Aorta (tissue), 5 donors: Measurements from ENCODE around the gene ZNF593. TPM values are rescaled to one million over a fixed set of nuclear protein-coding genes. Genes with fewer than 3 reads are reported as not detected.

Experiments used
- ATAC-seq: fragments of 200-7000 bp; cut with Tn5 transposase; one replicate; pipeline ENCODE4 v1.9.1; 2022; ENCODE audit warnings: moderate library complexity; ENCODE audit not compliant: low FRiP score
- DNase-seq, 2 donors: peaks; one replicate each; pipeline ENCODE4 v3.0.0-alpha.2; 2020
- H3K27ac ChIP-seq, 2 donors: one replicate each; pipeline ENCODE4 v1.5.1; 2013; ENCODE audit warnings: low read length in 2 of 2, mild to moderate bottlenecking in 2 of 2, moderate library complexity in 2 of 2, control low read depth in 1 of 2, inconsistent platforms in 1 of 2, low read depth in 1 of 2
- H3K27me3 ChIP-seq, 2 donors: one replicate each; pipeline ENCODE4 v1.6.1; 2013; ENCODE audit warnings: control low read depth in 1 of 2, low read length in 1 of 2, mild to moderate bottlenecking in 1 of 2, moderate library complexity in 1 of 2; ENCODE audit not compliant: insufficient read depth in 2 of 2, control insufficient read depth in 1 of 2
- H3K36me3 ChIP-seq, 2 donors: one replicate each; pipeline ENCODE4 v1.6.1; 2013; ENCODE audit warnings: control low read depth in 1 of 2, low read length in 1 of 2, mild to moderate bottlenecking in 1 of 2; ENCODE audit not compliant: insufficient read depth in 2 of 2, control insufficient read depth in 1 of 2
- H3K4me1 ChIP-seq, 2 donors: one replicate each; pipeline ENCODE4 v1.6.1; 2013; ENCODE audit warnings: low read length in 2 of 2, control low read depth in 1 of 2, mild to moderate bottlenecking in 1 of 2, moderate library complexity in 1 of 2; ENCODE audit not compliant: insufficient read depth in 2 of 2, control insufficient read depth in 1 of 2
- H3K4me3 ChIP-seq, 2 donors: one replicate each; pipeline ENCODE4 v1.5.1; 2013; ENCODE audit warnings: low read length in 2 of 2, control low read depth in 1 of 2, mild to moderate bottlenecking in 1 of 2
- H3K9me3 ChIP-seq: one replicate; pipeline ENCODE4 v1.6.1; 2013; ENCODE audit warnings: mild to moderate bottlenecking, low read length; ENCODE audit not compliant: control insufficient read depth
- WGBS, 2 donors: extraction: QIAGEN DNeasy Blood & Tissue Kit; methylation state at CpG; one replicate each; pipeline ENCODE4 v1.1.7; 2013; 5-methylcytosine and 5-hydroxymethylcytosine counted together
- intact Hi-C, 2 donors: fragments of 100-400 bp; cut with DNase I; formaldehyde crosslinking; loops; one replicate each; pipeline versions ENCODE4 v1.14.2 to v1.15.0; 2022
- polyA plus RNA-seq, 2 donors: library from polyadenylated mRNA; stranded (reverse); fragments of 200-250 nt; gene quantifications; one replicate each; pipeline ENCODE4 v1.2.3, GENCODE V29; 2013
- total RNA-seq, 2 donors: library from RNA; stranded (reverse); fragmentation: NEBNext Ultra II Directional; extraction: Animal tissue kit (Norgen Biotek cat#: 25700); gene quantifications; one replicate each; pipeline ENCODE4 v1.2.1, GENCODE V29; 2021
- donor health status: healthy with polysubstance abuse.
- donor health status: Bipolar disorder and iron deficiency.
- donor health status: DM: no; HTN: no; CAD: no.
- donor health status: DM: no; HTN: no; CAD: no.
- donor health status: DM: yes; HTN: yes; CAD: no.

ZNF593 gene
- total and polyA plus RNA-seq, 4 donors, result 13.4 to 48.6 (median 23.9) TPM

DNA sequence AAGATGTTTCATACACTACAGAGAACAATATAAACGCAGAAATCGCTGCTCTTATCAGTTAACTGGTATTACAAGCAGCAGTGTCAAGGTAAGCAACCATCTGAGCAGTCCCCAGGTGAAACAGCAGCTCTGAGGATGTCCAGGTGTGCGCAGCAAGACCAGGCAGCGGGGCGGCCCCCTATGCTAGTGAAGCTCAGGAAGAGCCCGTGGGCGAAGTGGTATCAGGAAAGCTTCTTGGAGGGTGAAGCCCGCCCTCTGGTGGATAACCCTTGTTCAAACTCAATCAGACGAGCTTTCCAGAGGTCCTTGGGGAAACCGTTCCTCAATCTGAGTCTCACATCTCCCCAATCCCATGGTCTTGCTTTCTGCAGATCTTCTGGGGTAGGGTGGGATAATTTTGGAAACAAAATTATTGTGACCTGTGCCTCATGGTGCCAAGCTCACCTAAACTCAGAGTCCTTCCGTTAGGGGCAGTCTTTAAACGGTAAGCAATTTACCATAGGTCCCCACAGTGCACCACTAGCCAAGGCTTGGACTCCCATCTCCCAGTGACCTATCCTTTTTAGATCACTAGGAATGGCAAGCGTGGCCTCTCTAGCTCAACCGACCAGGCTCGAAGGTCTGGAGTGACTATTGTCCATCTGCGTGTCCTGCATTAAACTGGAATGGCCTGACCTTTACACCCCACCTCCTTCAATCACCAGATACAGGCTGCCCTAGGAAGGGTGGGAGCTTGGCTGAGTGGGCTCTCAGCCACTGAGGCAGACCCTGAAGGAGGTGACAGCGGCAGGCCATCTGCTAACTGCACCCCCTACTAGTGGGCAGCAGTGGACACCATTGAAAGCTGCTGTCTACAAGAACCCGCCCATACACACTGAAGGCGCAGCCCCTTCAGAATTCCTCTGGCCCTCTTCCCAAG lies 24.4 kb upstream of the ZNF593 start:
- WGBS, 2 donors, result 25 to 27% methylated on average over 19 of the region's 19 CpGs
- no peaks in the 10 kb centered on the region for H3K4me1 ChIP-seq
- H3K27me3 ChIP-seq, result no peaks in the 10 kb centered on the region
- no peaks in the 10 kb centered on the region for H3K9me3 ChIP-seq
- ATAC-seq (peak; percentile 80), DNase-seq (peak; percentile 86 to 88)
- no peaks in the 10 kb centered on the region for H3K36me3 ChIP-seq
- H3K27ac ChIP-seq, result no peak overlapping the region
- intact Hi-C loops, result loop anchor here (2.0 to 5.0 kb wide), 2 partner anchors 40 to 108 kb away; no protein-coding TSS in a partner anchor
- H3K4me3 ChIP-seq, result no peak overlapping the region

GRCh38 chr1:26145960-26146294 lies 23.8 kb upstream of the ZNF593 start:
- Histone ChIP-seq H3K9me3 (no peaks in the 10 kb centered on the region), H3K36me3 (no peaks in the 10 kb centered on the region), H3K27ac (no peak overlapping the region), H3K4me3 (no peak overlapping the region), H3K4me1 (no peaks in the 10 kb centered on the region), H3K27me3 (no peaks in the 10 kb centered on the region)
- no peak for ATAC-seq
- no peak for DNase-seq
- intact Hi-C loops, result loop anchor here (2.0 to 5.0 kb wide), 2 partner anchors 41 to 109 kb away; no protein-coding TSS in a partner anchor
- 30 to 40% methylated on average over 6 of the region's 6 CpGs for WGBS, 2 donors

GRCh38 chr1:26148887-26149286 lies 20.8 kb upstream of the ZNF593 start:
- ATAC-seq (no peak), DNase-seq (no peak)
- no peaks in the 10 kb centered on the region for H3K36me3 ChIP-seq
- H3K4me3 ChIP-seq, result no peak overlapping the region
- H3K27me3 ChIP-seq, result no peaks in the 10 kb centered on the region
- H3K4me1 ChIP-seq, result no peaks in the 10 kb centered on the region
- intact Hi-C loops, result loop anchor here (5.0 kb wide), 1 partner anchor 112 kb away; no protein-coding TSS in a partner anchor
- H3K27ac ChIP-seq, result no peak overlapping the region
- H3K9me3 ChIP-seq, result no peaks in the 10 kb centered on the region

DNA sequence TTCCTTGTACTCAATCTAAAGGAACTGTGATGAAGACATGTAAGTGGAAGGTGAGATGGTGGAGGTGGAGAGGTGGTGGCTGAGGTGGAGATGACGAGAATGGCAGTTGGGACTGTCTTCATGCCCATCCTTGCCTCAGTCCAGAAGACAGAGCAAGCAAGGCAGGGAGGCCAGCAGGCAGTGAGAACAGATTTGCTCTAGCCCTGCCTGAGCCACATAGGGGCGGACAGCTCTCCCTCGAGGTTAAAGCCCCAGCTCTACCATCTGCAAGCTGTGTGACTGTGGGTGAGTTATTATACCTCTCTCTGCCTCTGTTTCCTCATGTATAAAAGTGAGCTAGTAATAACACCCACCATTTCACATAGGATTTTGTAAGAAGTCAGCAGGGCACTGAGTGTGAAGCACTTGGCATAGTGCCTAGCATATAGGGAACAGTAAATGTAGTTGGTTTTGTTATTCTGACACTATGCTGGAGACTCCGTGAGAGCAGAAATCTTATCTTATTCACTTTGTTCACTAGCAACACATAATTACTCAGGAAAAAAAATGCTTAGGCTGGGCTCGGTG lies 15.7 kb upstream of the ZNF593 start:
- no peak overlapping the region for H3K27ac ChIP-seq
- no peaks in the 10 kb centered on the region for H3K27me3 ChIP-seq
- DNase-seq (peak in 1 of 2 donors; percentile 12), ATAC-seq (no peak)
- H3K9me3 ChIP-seq, result no peaks in the 10 kb centered on the region
- H3K36me3 ChIP-seq, result no peaks in the 10 kb centered on the region
- no peak overlapping the region for H3K4me3 ChIP-seq
- intact Hi-C loops, result no loop called here
- no peaks in the 10 kb centered on the region for H3K4me1 ChIP-seq
- 44 to 54% methylated on average over 5 of the region's 5 CpGs for WGBS, 2 donors

- DNase-seq (peak in 1 of 2 donors; percentile 21), ATAC-seq (no peak)
- intact Hi-C loops, result no loop called here
- Histone ChIP-seq H3K4me3 (no peak overlapping the region), H3K4me1 (no peaks in the 10 kb centered on the region), H3K36me3 (no peaks in the 10 kb centered on the region), H3K27ac (no peak overlapping the region), H3K27me3 (no peaks in the 10 kb centered on the region), H3K9me3 (no peaks in the 10 kb centered on the region)
- 55 to 66% methylated on average over 9 of the region's 9 CpGs for WGBS, 2 donors
These were observed 15.0 kb upstream of the ZNF593 start for GRCh38 chr1:26154750-26155149.

GRCh38 chr1:26155370-26156284 lies 14.1 kb upstream of the ZNF593 start:
- 73 to 76% methylated on average over 21 of the region's 21 CpGs for WGBS, 2 donors
- intact Hi-C loops, result no loop called here
- peak; percentile 42 for ATAC-seq
- Histone ChIP-seq H3K27ac (no peak overlapping the region), H3K9me3 (no peaks in the 10 kb centered on the region), H3K27me3 (no peaks in the 10 kb centered on the region), H3K36me3 (no peaks in the 10 kb centered on the region), H3K4me3 (no peak overlapping the region), H3K4me1 (no peaks in the 10 kb centered on the region)
- DNase-seq, result peak in 1 of 2 donors; percentile 34

- 29 to 36% methylated on average over 12 of the region's 12 CpGs for WGBS, 2 donors
- no peak overlapping the region for H3K4me3 ChIP-seq
- no peaks in the 10 kb centered on the region for H3K27me3 ChIP-seq
- H3K9me3 ChIP-seq, result no peaks in the 10 kb centered on the region
- no peak overlapping the region for H3K27ac ChIP-seq
- ATAC-seq (peak; percentile 4), DNase-seq (peak in 1 of 2 donors; percentile 36)
- H3K4me1 ChIP-seq, result no peaks in the 10 kb centered on the region
- H3K36me3 ChIP-seq, result no peaks in the 10 kb centered on the region
- intact Hi-C loops, result no loop called here
These were observed 13.2 kb upstream of the ZNF593 start for GRCh38 chr1:26156285-26157038.
